GM12878 (cell line): ENCODE data around the gene LTBP3. TPM values are rescaled to one million over a fixed set of nuclear protein-coding genes. Genes with fewer than 3 reads are reported as not detected.

Experiments used
- ATAC-seq: fragments of 200-7000 bp; cut with Tn5 transposase; 3 replicates; pipeline ENCODE4 v1.9.1; 2020; ENCODE audit warnings: mild to moderate bottlenecking, moderate library complexity
- BruUV-seq: library from RNA; stranded (reverse); fragments of 400-500 nt; replicated peaks from 2 replicates; lab custom pipeline; 2021; lab: Mats Ljungman, UMichigan
- CTCF ChIA-PET: fragments of 300-600 bp; sonication (Branson Sonifier 250); formaldehyde crosslinking; extraction: SDS; loops from one replicate; lab custom pipeline; 2021; ENCODE audit warnings: inconsistent platforms; lab: Yijun Ruan, JAX
- POLR2A ChIA-PET: fragments of 350-600 bp; formaldehyde crosslinking; extraction: SDS; loops from one replicate; lab custom pipeline; 2021; ENCODE audit warnings: inconsistent platforms; lab: Charles Lee
- RAD21 ChIA-PET: fragments of 300-600 bp; sonication (Branson Sonifier 250); formaldehyde crosslinking; loops from one replicate; lab custom pipeline; 2023; ENCODE audit warnings: antibody characterized with exemption; ENCODE audit not compliant: unreplicated experiment; lab: Charles Lee
- SMC1A ChIA-PET: fragments of 300-600 bp; sonication (Branson Sonifier 250); formaldehyde crosslinking; loops from one replicate; lab custom pipeline; 2023; ENCODE audit not compliant: unreplicated experiment, uncharacterized antibody; lab: Charles Lee
- DNase-seq: peaks from one replicate; pipeline ENCODE4 v3.0.0-alpha.2; 2011; ENCODE audit warnings: low read depth, low spot score
- FAIRE-seq: peaks from 3 replicates; lab custom pipeline; 2011; peaks lifted over from hg19 to GRCh38; lab: Jason Lieb, UNC
- H2AFZ ChIP-seq: 2 replicates; pipeline ENCODE4 v1.6.0; 2011; ENCODE audit warnings: low read depth, low read length, control low read depth; ENCODE audit not compliant: control insufficient read depth
- H3K27ac ChIP-seq: 2 replicates; pipeline ENCODE4 v1.5.1; 2011; ENCODE audit warnings: control low read depth; ENCODE audit not compliant: control insufficient read depth, insufficient read depth
- H3K27me3 ChIP-seq, 2 experiments: replicated peaks in 1 of 2; 2 replicates each; pipeline versions ENCODE4 v1.6.0 to v1.6.1; 2011; ENCODE audit warnings: low read length in 1 of 2; ENCODE audit not compliant: control insufficient read depth in 2 of 2, insufficient read depth in 2 of 2
- H3K36me3 ChIP-seq, 2 experiments: 2 replicates each; pipeline ENCODE4 v1.5.1; 2011; ENCODE audit warnings: low read length in 1 of 2; ENCODE audit not compliant: control insufficient read depth in 2 of 2, insufficient read depth in 2 of 2
- H3K4me1 ChIP-seq: 2 replicates; pipeline ENCODE4 v1.6.1; 2011; ENCODE audit warnings: mild to moderate bottlenecking, low read length, moderate library complexity, mixed read lengths; ENCODE audit not compliant: control insufficient read depth, insufficient read depth
- H3K4me2 ChIP-seq: 2 replicates; pipeline ENCODE4 v1.6.0; 2011; ENCODE audit warnings: control low read depth; ENCODE audit not compliant: control insufficient read depth, insufficient read depth
- H3K4me3 ChIP-seq: fragments of 200-600 bp; sonication (generic); 2 replicates; pipeline ENCODE4 v1.5.1; 2016
- H3K79me2 ChIP-seq: 2 replicates; pipeline ENCODE4 v1.6.0; 2011; ENCODE audit warnings: low read length; ENCODE audit not compliant: control insufficient read depth, insufficient read depth
- H3K9ac ChIP-seq: 2 replicates; pipeline ENCODE4 v1.8.0; 2011; ENCODE audit warnings: low read length, control low read depth, mixed read lengths; ENCODE audit not compliant: control insufficient read depth, insufficient read depth
- H3K9me3 ChIP-seq: replicated peaks from 3 replicates; pipeline ENCODE4 v1.5.1; 2011; ENCODE audit warnings: mild to moderate bottlenecking, low read length; ENCODE audit not compliant: control insufficient read depth, insufficient read depth
- H4K20me1 ChIP-seq: 2 replicates; pipeline ENCODE4 v1.6.0; 2011; ENCODE audit not compliant: control insufficient read depth, insufficient read depth
- ASH2L ChIP-seq: fragments of 300-600, 200-600 bp; sonication (generic); IDR thresholded peaks from 2 replicates; pipeline ENCODE4 v1.6.1; 2017; ENCODE audit warnings: low read depth, mild to moderate bottlenecking, borderline replicate concordance
- ATF7 ChIP-seq: fragments of 450-650 bp; IDR thresholded peaks from 2 replicates; pipeline ENCODE4 v1.6.1; 2016; ENCODE audit warnings: low read depth, mild to moderate bottlenecking
- EED ChIP-seq: sonication (generic); IDR thresholded peaks from 2 replicates; pipeline ENCODE4 v1.6.1; 2016; ENCODE audit warnings: antibody characterized with exemption, low read depth
- EZH2 ChIP-seq: IDR thresholded peaks from 2 replicates; pipeline ENCODE4 v1.6.1; 2012; ENCODE audit warnings: low read depth, mild to moderate bottlenecking, control low read depth, inconsistent platforms, low read length, borderline replicate concordance; ENCODE audit not compliant: control insufficient read depth
- RCOR1 ChIP-seq: conservative IDR thresholded peaks from 2 replicates; pipeline ENCODE4 v1.6.1; 2012; ENCODE audit warnings: low read depth, low read length, improper control_type of control experiment
- TARDBP ChIP-seq: IDR thresholded peaks from 2 replicates; pipeline ENCODE4 v1.6.1; 2016; ENCODE audit warnings: borderline replicate concordance
- TBL1XR1 ChIP-seq: IDR thresholded peaks from 2 replicates; pipeline ENCODE4 v1.6.1; 2012; ENCODE audit warnings: low read depth, low read length, improper control_type of control experiment
- WGBS: methylation state at CpG from one replicate; pipeline ENCODE4 v1.1.6; 2016; ENCODE audit warnings: low lambda C conversion rate; ENCODE audit not compliant: insufficient replicate concordance, insufficient coverage; ENCODE audit errors: missing lambda C conversion rate; 5-methylcytosine and 5-hydroxymethylcytosine counted together
- in situ Hi-C: fragments of 300-500 bp; cut with MboI; formaldehyde crosslinking; loops from 9 replicates; pipeline ENCODE4 v1.14.3; 2018; ENCODE audit warnings: mixed read lengths
- intact Hi-C: fragments of 100-400 bp; cut with micrococcal nuclease; formaldehyde crosslinking; loops from one replicate; pipeline ENCODE4 v1.14.2; 2022; ENCODE audit not compliant: unreplicated experiment
- polyA plus RNA-seq, 11 experiments: library from polyadenylated mRNA; depleted of rRNA in 4 of 11; unstranded in 6 of 11; stranded (reverse) in 5 of 11; fragments of >200 nt; fragmentation: Nextera tagmentation in 4 of 11; fragmentation: Illumina TruSeq in 1 of 11; extraction: Ambion mirVana in 4 of 11; extraction: Trizol in 1 of 11; gene quantifications; 1 replicate in 1 of 11; 2 replicates in 10 of 11; pipeline versions ENCODE4 v1.2.1 to v1.2.3, GENCODE V29; 2011 to 2016; ENCODE audit warnings: inconsistent platforms in 2 of 11, missing spikeins in 2 of 11, low read depth in 1 of 11
- total RNA-seq, 4 experiments: library from RNA; depleted of rRNA in 3 of 4; stranded (reverse); fragments of >200 nt in 3 of 4; fragmentation: Illumina TruSeq in 1 of 4; extraction: Trizol in 1 of 4; gene quantifications; 2 replicates each; pipeline versions ENCODE4 v1.2.1 to v1.2.3, GENCODE V29; 2013 to 2021
- TF ChIP-seq, protein P1 (sequence below): IDR thresholded peaks from 2 replicates; pipeline ENCODE4 v1.6.1; 2011; ENCODE audit warnings: low read depth, low read length, improper control_type of control experiment, borderline replicate concordance

The LTBP3 gene
- total and polyA plus RNA-seq, 10 of the 15 experiments (the other 5 are each of a cell fraction or from before 2014, with no cell fraction given), result 2.2 to 12.2 (median 6.2) TPM; not detected in 2

- no peaks in the 10 kb centered on the region for H3K9me3 ChIP-seq
- H3K4me3 ChIP-seq, result no peak overlapping the region
- no peak overlapping the region for H3K9ac ChIP-seq
- no peak overlapping the region for H2AFZ ChIP-seq
- H3K79me2 ChIP-seq, result peaks cover 43% of the 10 kb centered on the region
- ChIA-PET POLR2A (interaction anchor here (0.5 to 4.9 kb wide), 2 partner anchors 8 to 613 kb away, joined by 3 to 129 read pairs; no protein-coding TSS in a partner anchor), SMC1A (no interaction called here), RAD21 (no interaction called here), CTCF (interaction anchor here (0.8 to 5.7 kb wide), 2 partner anchors 9 kb away, joined by 3 to 130 read pairs; partner anchors contain the start of gene ZNRD2)
- no peaks in the 10 kb centered on the region; the same call in 1 of the 2 replicates for H4K20me1 ChIP-seq
- no peak for ATAC-seq
- H3K27me3 ChIP-seq, result no peaks in the 10 kb centered on the region
- peaks cover 5 to 17% of the 10 kb centered on the region in 2 experiments; a peak in 3 of 4 replicates for H3K36me3 ChIP-seq
- FAIRE-seq, result no peak
- no TSS peak for BruUV-seq
- intact Hi-C loops (no loop called here), in situ Hi-C loops (no loop called here)
- 100% methylated on average over 4 of the region's 4 CpGs for WGBS
- peaks cover 13% of the 10 kb centered on the region for H3K4me1 ChIP-seq
- H3K27ac ChIP-seq, result no peak overlapping the region
- TF ChIP-seq ASH2L, result no peak
- no peak for TF ChIP-seq ATF7
- TF ChIP-seq RCOR1, result no peak
- TF ChIP-seq, protein P1, sequence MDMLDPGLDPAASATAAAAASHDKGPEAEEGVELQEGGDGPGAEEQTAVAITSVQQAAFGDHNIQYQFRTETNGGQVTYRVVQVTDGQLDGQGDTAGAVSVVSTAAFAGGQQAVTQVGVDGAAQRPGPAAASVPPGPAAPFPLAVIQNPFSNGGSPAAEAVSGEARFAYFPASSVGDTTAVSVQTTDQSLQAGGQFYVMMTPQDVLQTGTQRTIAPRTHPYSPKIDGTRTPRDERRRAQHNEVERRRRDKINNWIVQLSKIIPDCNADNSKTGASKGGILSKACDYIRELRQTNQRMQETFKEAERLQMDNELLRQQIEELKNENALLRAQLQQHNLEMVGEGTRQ, result no peak
- no peak for TF ChIP-seq TARDBP
- TF ChIP-seq EZH2, result no peak
- no peak for TF ChIP-seq EED
- no peak for TF ChIP-seq TBL1XR1
- H3K4me2 ChIP-seq, result no peak overlapping the region
- DNase-seq, result no peak
Observed at GRCh38 chr11:65579291-65579690, 21.1 kb upstream of the LTBP3 start.
